Prostate gland (tissue), 2 donors: ENCODE measurements around the gene TBC1D22A.

ENCODE experiments used
- CTCF ChIP-seq, 4 experiments: fragments of 200-600 bp in 2 of 4; fragments of 450-650 bp in 2 of 4; sonication (generic) in 2 of 4; IDR thresholded peaks; 1 replicate in 3 of 4; 2 replicates in 1 of 4; pipeline ENCODE4 v1.5.1; 2016 to 2019; ENCODE audit warnings: antibody characterized with exemption in 4 of 4, mild to moderate bottlenecking in 2 of 4, moderate library complexity in 2 of 4
- POLR2A ChIP-seq: fragments of 450-650 bp; IDR thresholded peaks from one replicate; pipeline ENCODE4 v1.6.1; 2016; ENCODE audit warnings: antibody characterized with exemption, mild to moderate bottlenecking
- POLR2AphosphoS5 ChIP-seq: sonication (generic); formaldehyde crosslinking; IDR thresholded peaks from one replicate; pipeline ENCODE4 v1.6.1; 2017; ENCODE audit warnings: antibody characterized with exemption

- TF ChIP-seq POLR2A (no peak), CTCF (IDR thresholded peaks at IDR 0.05) (no peak), POLR2AphosphoS5 (no peak)
Observed at GRCh38 chr22:46977656-46978343, 215.3 kb downstream of the TBC1D22A start.
